ENCODE data around the gene MSANTD3. TPM values are rescaled to one million over a fixed set of nuclear protein-coding genes. Genes with fewer than 3 reads are reported as not detected.

The MSANTD3 gene
- total RNA-seq, 1 experiment from 2014 or later = 25.9 TPM

GRCh38 chr9:100452894-100453293 is 26.0 kb downstream of the MSANTD3 start:
- CTCF ChIA-PET = no interaction called here
- H3K4me3 ChIP-seq (ENCODE audit: low read depth, low read length) = no peak overlapping the region

GRCh38 chr9:100455470-100455869 is 28.5 kb downstream of the MSANTD3 start:
- ChIA-PET CTCF (no interaction called here), POLR2A (no interaction called here)
- no peak for DNase-seq
- Histone ChIP-seq H3K4me3 (ENCODE audit: low read depth, low read length) (no peak overlapping the region), H3K4me1 (no peaks in the 10 kb centered on the region), H3K36me3 (ENCODE audit: control insufficient read depth, insufficient read depth, low read length) (0 out of 2 replicates have a peak, but pooled peaks cover 1% of the 10 kb centered on the region), H3K27me3 (replicated peaks; ENCODE audit: control insufficient read depth, insufficient read depth, low read length) (no peaks in the 10 kb centered on the region), H3K9me3 (no peaks in the 10 kb centered on the region)
- Mint-ChIP-seq H3K9me3 (ENCODE audit: unreplicated experiment) (no peaks in the 10 kb centered on the region), H3K27me3 (ENCODE audit: insufficient read depth, unreplicated experiment) (no peaks in the 10 kb centered on the region), H3K36me3 (ENCODE audit: insufficient read depth, unreplicated experiment) (peaks cover 10% of the 10 kb centered on the region), H3K4me3 (ENCODE audit: unreplicated experiment) (no peak overlapping the region), H3K4me1 (ENCODE audit: low read depth, unreplicated experiment) (no peaks in the 10 kb centered on the region), H3K27ac (ENCODE audit: unreplicated experiment) (no peak overlapping the region)
- TF ChIP-seq, protein P1, sequence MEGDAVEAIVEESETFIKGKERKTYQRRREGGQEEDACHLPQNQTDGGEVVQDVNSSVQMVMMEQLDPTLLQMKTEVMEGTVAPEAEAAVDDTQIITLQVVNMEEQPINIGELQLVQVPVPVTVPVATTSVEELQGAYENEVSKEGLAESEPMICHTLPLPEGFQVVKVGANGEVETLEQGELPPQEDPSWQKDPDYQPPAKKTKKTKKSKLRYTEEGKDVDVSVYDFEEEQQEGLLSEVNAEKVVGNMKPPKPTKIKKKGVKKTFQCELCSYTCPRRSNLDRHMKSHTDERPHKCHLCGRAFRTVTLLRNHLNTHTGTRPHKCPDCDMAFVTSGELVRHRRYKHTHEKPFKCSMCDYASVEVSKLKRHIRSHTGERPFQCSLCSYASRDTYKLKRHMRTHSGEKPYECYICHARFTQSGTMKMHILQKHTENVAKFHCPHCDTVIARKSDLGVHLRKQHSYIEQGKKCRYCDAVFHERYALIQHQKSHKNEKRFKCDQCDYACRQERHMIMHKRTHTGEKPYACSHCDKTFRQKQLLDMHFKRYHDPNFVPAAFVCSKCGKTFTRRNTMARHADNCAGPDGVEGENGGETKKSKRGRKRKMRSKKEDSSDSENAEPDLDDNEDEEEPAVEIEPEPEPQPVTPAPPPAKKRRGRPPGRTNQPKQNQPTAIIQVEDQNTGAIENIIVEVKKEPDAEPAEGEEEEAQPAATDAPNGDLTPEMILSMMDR (IDR thresholded peaks at IDR 0.05; ENCODE audit: insufficient read depth in 1 of 2, low read depth in 1 of 2, low read length in 1 of 2, severe bottlenecking in 1 of 2, unreplicated experiment in 1 of 2) = no peak
- no TSS peak for BruUV-seq (replicated peaks)
- intact Hi-C loops (cut with micrococcal nuclease; ENCODE audit: unreplicated experiment) = no loop called here

More at GRCh38 chr9:100452894-100453293, 26.0 kb downstream of the MSANTD3 start:
- Histone ChIP-seq H3K9me3 (no peaks in the 10 kb centered on the region), H3K27me3 (replicated peaks; ENCODE audit: control insufficient read depth, insufficient read depth, low read length) (no peaks in the 10 kb centered on the region), H3K4me1 (no peaks in the 10 kb centered on the region), H3K36me3 (ENCODE audit: control insufficient read depth, insufficient read depth, low read length) (0 out of 2 replicates have a peak, but pooled peaks cover 1% of the 10 kb centered on the region)
- H3K27me3 Mint-ChIP-seq (ENCODE audit: insufficient read depth, unreplicated experiment) = no peaks in the 10 kb centered on the region
- TF ChIP-seq, protein P1 (IDR thresholded peaks at IDR 0.05; ENCODE audit: insufficient read depth in 1 of 2, low read depth in 1 of 2, low read length in 1 of 2, severe bottlenecking in 1 of 2, unreplicated experiment in 1 of 2) = no peak
- H3K27ac Mint-ChIP-seq (ENCODE audit: unreplicated experiment) = no peak overlapping the region
- POLR2A ChIA-PET = no interaction called here
- intact Hi-C loops (cut with micrococcal nuclease; ENCODE audit: unreplicated experiment) = no loop called here
- peaks cover 12% of the 10 kb centered on the region for H3K36me3 Mint-ChIP-seq (ENCODE audit: insufficient read depth, unreplicated experiment)
- BruUV-seq (replicated peaks) = no TSS peak
- no peak overlapping the region for H3K4me3 Mint-ChIP-seq (ENCODE audit: unreplicated experiment)
- no peaks in the 10 kb centered on the region for H3K4me1 Mint-ChIP-seq (ENCODE audit: low read depth, unreplicated experiment)
- DNase-seq = no peak
- H3K9me3 Mint-ChIP-seq (ENCODE audit: unreplicated experiment) = no peaks in the 10 kb centered on the region

DNA sequence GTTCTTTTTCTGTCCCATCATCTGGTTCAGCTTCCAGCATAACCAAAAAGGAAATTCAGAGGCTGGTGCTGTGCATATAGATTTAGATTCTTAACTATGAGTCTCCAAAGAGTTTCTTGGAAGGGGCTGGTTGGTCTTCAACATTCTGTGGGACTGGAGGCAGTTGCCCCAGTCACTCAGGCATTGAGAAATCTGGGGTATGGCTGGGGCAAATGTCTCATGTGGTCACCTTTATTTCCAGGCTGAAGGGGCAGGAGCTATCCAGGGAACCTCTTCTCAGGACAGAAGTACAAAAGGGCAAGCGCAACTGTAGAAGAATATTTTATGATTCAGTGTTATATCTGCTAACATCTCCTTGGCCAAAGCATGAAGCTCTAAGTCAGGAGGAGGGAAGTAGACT is 30.6 kb downstream of the MSANTD3 start:
- Mint-ChIP-seq H3K4me3 (ENCODE audit: unreplicated experiment) (no peak overlapping the region), H3K4me1 (ENCODE audit: low read depth, unreplicated experiment) (no peaks in the 10 kb centered on the region), H3K36me3 (ENCODE audit: insufficient read depth, unreplicated experiment) (no peaks in the 10 kb centered on the region), H3K27ac (ENCODE audit: unreplicated experiment) (no peak overlapping the region), H3K9me3 (ENCODE audit: unreplicated experiment) (no peaks in the 10 kb centered on the region), H3K27me3 (ENCODE audit: insufficient read depth, unreplicated experiment) (no peaks in the 10 kb centered on the region)
- no peaks in the 10 kb centered on the region for H3K4me1 ChIP-seq
- BruUV-seq (replicated peaks) = no TSS peak
- POLR2A ChIA-PET = no interaction called here
- H3K27me3 ChIP-seq (replicated peaks; ENCODE audit: control insufficient read depth, insufficient read depth, low read length) = no peaks in the 10 kb centered on the region
- CTCF ChIA-PET = no interaction called here
- H3K4me3 ChIP-seq (ENCODE audit: low read depth, low read length) = no peak overlapping the region
- no peaks in the 10 kb centered on the region for H3K9me3 ChIP-seq
- DNase-seq = no peak
- TF ChIP-seq, protein P1 (IDR thresholded peaks at IDR 0.05; ENCODE audit: insufficient read depth in 1 of 2, low read depth in 1 of 2, low read length in 1 of 2, severe bottlenecking in 1 of 2, unreplicated experiment in 1 of 2) = no peak
- no peaks in the 10 kb centered on the region for H3K36me3 ChIP-seq (ENCODE audit: control insufficient read depth, insufficient read depth, low read length)
- intact Hi-C loops (cut with micrococcal nuclease; ENCODE audit: unreplicated experiment) = no loop called here

Data from Caco-2 (cell line).